Gastroesophageal sphincter (tissue), 4 donors: ENCODE results near the gene HOXA6. TPM values are rescaled to one million over a fixed set of nuclear protein-coding genes. Genes with fewer than 3 reads are reported as not detected.
A peak's percentile ranks its signal among the peaks of the same experiment; 100 is the strongest.

ENCODE experiments used
- ATAC-seq: fragments of 150-250 bp; one replicate; pipeline ENCODE4 v1.9.1; 2016; ENCODE audit warnings: mild to moderate bottlenecking, moderate library complexity
- H3K27ac ChIP-seq, 4 donors: fragments of 200-600 bp; sonication (generic) in 3 of 4; 1 replicate in 3 of 4; 2 replicates in 1 of 4; pipeline ENCODE4 v1.5.1; 2016 to 2019
- H3K27me3 ChIP-seq: fragments of 200-600 bp; sonication (generic); one replicate; pipeline ENCODE4 v1.5.1; 2019
- H3K36me3 ChIP-seq, 2 donors: fragments of 200-600 bp; sonication (generic); one replicate each; pipeline ENCODE4 v1.5.1; 2019; ENCODE audit warnings: control low read depth in 1 of 2
- H3K4me1 ChIP-seq, 3 donors: fragments of 200-600 bp; sonication (generic); 1 replicate in 2 of 3; 2 replicates in 1 of 3; pipeline ENCODE4 v1.5.1; 2016 to 2019; ENCODE audit warnings: control low read depth in 2 of 3
- H3K4me3 ChIP-seq, 2 donors: fragments of 200-600 bp; sonication (generic); one replicate each; pipeline ENCODE4 v1.5.1; 2019; ENCODE audit warnings: mild to moderate bottlenecking in 1 of 2, moderate library complexity in 1 of 2
- H3K9me3 ChIP-seq, 3 donors: fragments of 200-600 bp; sonication (generic); one replicate each; pipeline ENCODE4 v1.5.1; 2017 to 2019; ENCODE audit warnings: control low read depth in 2 of 3
- CTCF ChIP-seq, 4 experiments: fragments of 200-600 bp in 2 of 4; fragments of 450-650 bp in 2 of 4; sonication (generic) in 1 of 4; IDR thresholded peaks; one replicate each; pipeline ENCODE4 v1.5.1; 2017 to 2019; ENCODE audit warnings: antibody characterized with exemption in 4 of 4, mild to moderate bottlenecking in 2 of 4, moderate library complexity in 2 of 4
- EP300 ChIP-seq: sonication (generic); formaldehyde crosslinking; IDR thresholded peaks from one replicate; pipeline ENCODE4 v1.6.1; 2017; ENCODE audit warnings: antibody characterized with exemption, mild to moderate bottlenecking
- POLR2A ChIP-seq, 2 donors: fragments of 450-650 bp; IDR thresholded peaks; one replicate each; pipeline ENCODE4 v1.6.1; 2017; ENCODE audit warnings: antibody characterized with exemption in 2 of 2, mild to moderate bottlenecking in 2 of 2, moderate library complexity in 1 of 2
- POLR2AphosphoS5 ChIP-seq: sonication (generic); formaldehyde crosslinking; IDR thresholded peaks from one replicate; pipeline ENCODE4 v1.6.1; 2017; ENCODE audit warnings: antibody characterized with exemption
- WGBS, 2 donors: methylation state at CpG; one replicate each; pipeline ENCODE4 v1.1.5; 2018; ENCODE audit warnings: low coverage in 1 of 2; 5-methylcytosine and 5-hydroxymethylcytosine counted together
- total RNA-seq, 4 donors: library from RNA; depleted of rRNA; stranded (reverse); fragments of >200 nt; gene quantifications; one replicate each; pipeline ENCODE4 v1.1.0, GENCODE V29; 2016

Gene HOXA6
- total RNA-seq, 4 donors from 2014 or later, result 0.46 to 12.7 TPM; not detected in 2

GRCh38 chr7:27103489-27104226 is 43.9 kb downstream of the HOXA6 start:
- H3K27me3 ChIP-seq, result no peaks in the 10 kb centered on the region
- peaks cover 0 to 63% (median 4%) of the 10 kb centered on the region in 3 donors for H3K4me1 ChIP-seq
- peak overlapping the region; percentile 48 to 96 for H3K4me3 ChIP-seq
- H3K9me3 ChIP-seq, result no peaks in the 10 kb centered on the region
- TF ChIP-seq POLR2A (IDR thresholded peaks at IDR 0.05) (peak in 1 of 2 donors; percentile 12), EP300 (no peak), CTCF (IDR thresholded peaks at IDR 0.05) (no peak), POLR2AphosphoS5 (peak; percentile 72)
- H3K27ac ChIP-seq, result peak overlapping the region; percentile 94 to 99 (median 98)
- no peaks in the 10 kb centered on the region for H3K36me3 ChIP-seq
- ATAC-seq, result peak; percentile 11
- 9 to 16% methylated on average over 7 to 29 of the region's 35 CpGs for WGBS, 2 donors

GRCh38 chr7:27102581-27103442 is 44.8 kb downstream of the HOXA6 start, which contains the start of gene HOXA2:
Gene HOXA2 (minus strand): TSS chr7:27102683. CDS start chr7:27102500, 183 bp downstream.
- Histone ChIP-seq H3K27me3 (no peaks in the 10 kb centered on the region), H3K4me3 (peak within 1 kb of the TSS; percentile 48 to 96), H3K4me1 (peaks cover 0 to 64% (median 4%) of the 10 kb centered on the region in 3 donors), H3K27ac (peak within 1 kb of the TSS; percentile 94 to 99 (median 98)), H3K9me3 (no peaks in the 10 kb centered on the region), H3K36me3 (no peaks in the 10 kb centered on the region)
- WGBS, 2 donors, result 1 to 2% methylated on average over 23 to 27 of the region's 29 CpGs
- peak; percentile 56 for ATAC-seq
- peak; percentile 90 for TF ChIP-seq POLR2AphosphoS5
- no peak for TF ChIP-seq CTCF (IDR thresholded peaks at IDR 0.05)
- TF ChIP-seq POLR2A (IDR thresholded peaks at IDR 0.05), result peak in 1 of 2 donors; percentile 58
- TF ChIP-seq EP300, result no peak

- Histone ChIP-seq H3K4me3 (peak overlapping the region; percentile 48 to 96), H3K27ac (peak overlapping the region; percentile 94 to 99 (median 98)), H3K4me1 (peaks cover 0 to 69% (median 4%) of the 10 kb centered on the region in 3 donors), H3K27me3 (no peaks in the 10 kb centered on the region), H3K9me3 (no peaks in the 10 kb centered on the region), H3K36me3 (no peaks in the 10 kb centered on the region)
- no peak for TF ChIP-seq POLR2AphosphoS5
- TF ChIP-seq POLR2A (IDR thresholded peaks at IDR 0.05), result no peak
- no peak for TF ChIP-seq EP300
- TF ChIP-seq CTCF (IDR thresholded peaks at IDR 0.05), result no peak
- ATAC-seq, result no peak
- 0% methylated on average over 2 to 4 of the region's 39 CpGs for WGBS, 2 donors
These were observed 45.5 kb downstream of the HOXA6 start for GRCh38 chr7:27101957-27102580.

- H3K36me3 ChIP-seq, result no peaks in the 10 kb centered on the region
- no peaks in the 10 kb centered on the region for H3K27me3 ChIP-seq
- peak overlapping the region; percentile 48 to 96 for H3K4me3 ChIP-seq
- no peak for ATAC-seq
- TF ChIP-seq EP300 (no peak), POLR2AphosphoS5 (peak; percentile 76), CTCF (IDR thresholded peaks at IDR 0.05) (no peak), POLR2A (IDR thresholded peaks at IDR 0.05) (peak in 1 of 2 donors; percentile 4)
- no peaks in the 10 kb centered on the region for H3K9me3 ChIP-seq
- 0 to 6% methylated on average over 10 to 15 of the region's 25 CpGs for WGBS, 2 donors
- peaks cover 0 to 62% (median 4%) of the 10 kb centered on the region in 3 donors for H3K4me1 ChIP-seq
- H3K27ac ChIP-seq, result peak overlapping the region; percentile 94 to 99 (median 98)
These were observed 46.2 kb downstream of the HOXA6 start for GRCh38 chr7:27101171-27101956.
